Measurements from ENCODE around the gene DNAJC5.

DNA sequence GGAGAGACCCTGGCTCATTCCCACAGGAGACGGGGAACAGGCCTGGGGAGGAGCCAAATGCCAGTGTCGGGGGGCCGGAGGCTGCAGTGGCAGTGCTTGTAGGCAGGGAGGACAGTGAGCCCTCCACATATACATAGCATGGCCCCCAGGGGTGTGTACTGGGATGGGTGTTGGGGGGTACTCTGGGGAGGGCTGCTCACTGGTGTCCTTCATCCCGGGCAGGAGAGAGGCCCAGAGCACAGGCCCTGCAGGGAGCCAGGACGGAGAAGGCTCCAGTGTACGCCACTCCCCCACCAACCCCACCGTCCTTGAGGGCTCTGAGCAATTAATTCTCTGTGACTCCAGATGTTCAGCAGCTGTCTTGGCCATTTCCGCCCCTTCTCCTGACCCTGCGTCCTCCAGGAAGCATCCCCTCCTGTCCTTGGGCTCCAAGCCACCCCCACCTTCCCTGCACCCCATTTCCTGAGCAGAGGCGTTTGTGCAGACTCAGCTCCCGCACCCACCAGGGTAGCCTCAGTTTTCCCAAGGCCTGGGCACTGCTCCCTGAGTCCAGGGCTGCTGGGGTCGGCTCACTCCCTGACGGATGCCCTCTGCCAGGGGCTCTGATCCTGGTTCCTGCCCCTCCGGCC is 37.0 kb upstream of the DNAJC5 start:
- TF ChIP-seq, protein P1, sequence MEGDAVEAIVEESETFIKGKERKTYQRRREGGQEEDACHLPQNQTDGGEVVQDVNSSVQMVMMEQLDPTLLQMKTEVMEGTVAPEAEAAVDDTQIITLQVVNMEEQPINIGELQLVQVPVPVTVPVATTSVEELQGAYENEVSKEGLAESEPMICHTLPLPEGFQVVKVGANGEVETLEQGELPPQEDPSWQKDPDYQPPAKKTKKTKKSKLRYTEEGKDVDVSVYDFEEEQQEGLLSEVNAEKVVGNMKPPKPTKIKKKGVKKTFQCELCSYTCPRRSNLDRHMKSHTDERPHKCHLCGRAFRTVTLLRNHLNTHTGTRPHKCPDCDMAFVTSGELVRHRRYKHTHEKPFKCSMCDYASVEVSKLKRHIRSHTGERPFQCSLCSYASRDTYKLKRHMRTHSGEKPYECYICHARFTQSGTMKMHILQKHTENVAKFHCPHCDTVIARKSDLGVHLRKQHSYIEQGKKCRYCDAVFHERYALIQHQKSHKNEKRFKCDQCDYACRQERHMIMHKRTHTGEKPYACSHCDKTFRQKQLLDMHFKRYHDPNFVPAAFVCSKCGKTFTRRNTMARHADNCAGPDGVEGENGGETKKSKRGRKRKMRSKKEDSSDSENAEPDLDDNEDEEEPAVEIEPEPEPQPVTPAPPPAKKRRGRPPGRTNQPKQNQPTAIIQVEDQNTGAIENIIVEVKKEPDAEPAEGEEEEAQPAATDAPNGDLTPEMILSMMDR (IDR thresholded peaks at IDR 0.05), result no peak
- no peak for TF ChIP-seq POLR2A (IDR thresholded peaks at IDR 0.05)

All from breast epithelium (tissue), 3 donors.